CD4-positive, alpha-beta T cell treated with Interleukin-15 for 1 hour (primary cell): Measurements from ENCODE around the gene ZSCAN29.
A peak's percentile ranks its signal among the peaks of the same experiment; 100 is the strongest.
"Not testable (repeated sequence)": the region's sequence is repeated elsewhere in the genome, so short reads cannot be mapped to it uniquely, and the experiment has no call there.

Experiments used
- DNase-seq: peaks from one replicate; pipeline ENCODE4 v3.0.0-alpha.2; 2020

Gene ZSCAN29

DNA sequence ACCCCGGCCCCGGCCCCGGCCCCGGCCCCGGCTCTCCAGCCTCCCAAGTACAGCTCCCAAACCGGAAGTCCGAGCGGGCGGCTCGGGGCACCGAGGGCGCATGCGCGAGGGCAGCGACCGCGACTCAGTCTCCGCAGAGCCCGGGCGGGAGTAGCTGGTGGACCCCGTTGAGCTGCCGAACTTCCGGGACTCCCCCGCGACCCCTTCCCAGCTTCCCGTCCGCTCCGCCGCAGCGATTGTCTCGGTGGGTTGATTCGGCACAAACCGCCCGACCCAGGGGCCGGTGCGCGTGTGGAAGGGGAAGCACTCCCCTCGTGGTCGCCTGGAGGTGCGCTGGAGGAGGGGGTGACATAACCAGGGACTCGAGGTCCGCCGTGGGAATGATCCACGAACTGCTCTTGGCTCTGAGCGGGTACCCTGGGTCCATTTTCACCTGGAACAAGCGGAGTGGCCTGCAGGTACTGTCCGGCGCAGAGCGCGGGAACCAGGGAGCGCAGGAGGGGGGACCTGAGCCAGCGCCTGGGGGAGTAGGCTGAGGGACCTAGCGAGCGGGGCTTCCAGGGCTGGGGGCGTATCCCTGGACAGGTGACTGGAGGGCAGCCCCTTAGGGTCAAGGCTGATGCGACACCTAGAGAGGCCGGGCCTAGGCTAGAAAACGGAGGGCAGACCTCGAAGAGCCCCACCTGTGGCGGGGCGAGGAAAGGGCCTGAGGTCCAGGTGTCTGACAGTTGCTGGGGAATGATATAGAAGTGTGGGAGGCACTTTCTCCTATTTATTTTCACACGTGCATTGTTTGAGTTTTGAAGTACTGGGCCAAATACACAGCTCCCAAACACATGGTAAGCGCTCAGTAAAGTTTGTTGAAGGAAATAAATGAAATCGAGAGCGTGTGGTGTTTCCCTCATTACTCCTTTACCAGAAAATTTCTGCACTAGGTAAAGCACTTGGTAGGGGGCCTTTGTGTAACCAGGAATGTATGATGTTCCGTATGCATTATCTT is at the start of gene ZSCAN29, which contains the start of gene TUBGCP4:
ZSCAN29 (minus strand) TSS at position 69 of the 1,000 bp plus-strand sequence. CDS start 1,130 bp downstream, outside the sequence.
TUBGCP4 (plus strand) TSS at position 127 of the 1,000 bp plus-strand sequence; CDS start at position 381, 254 bp downstream.
- DNase-seq: peak; percentile 80

DNA sequence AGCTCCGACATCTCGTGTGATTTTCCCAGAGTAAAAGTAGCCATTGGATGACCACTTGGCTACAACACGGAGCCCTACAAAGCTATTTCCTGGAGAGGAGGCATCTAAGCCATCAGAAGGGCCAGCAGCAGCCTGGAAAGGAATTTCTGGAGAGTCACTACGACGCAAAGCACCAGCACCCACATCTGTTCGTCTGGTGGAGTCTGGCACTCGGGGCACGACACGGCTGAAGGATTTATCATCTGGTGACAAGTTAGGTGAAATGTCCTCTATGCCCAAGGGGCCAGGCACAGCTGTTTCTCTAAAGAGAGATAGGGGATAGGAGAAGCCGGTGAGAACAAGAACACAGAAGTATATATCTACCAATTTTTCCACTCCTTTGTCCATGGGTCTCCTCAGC is 49.6 kb upstream of the ZSCAN29 start:
- no peak for DNase-seq

DNA sequence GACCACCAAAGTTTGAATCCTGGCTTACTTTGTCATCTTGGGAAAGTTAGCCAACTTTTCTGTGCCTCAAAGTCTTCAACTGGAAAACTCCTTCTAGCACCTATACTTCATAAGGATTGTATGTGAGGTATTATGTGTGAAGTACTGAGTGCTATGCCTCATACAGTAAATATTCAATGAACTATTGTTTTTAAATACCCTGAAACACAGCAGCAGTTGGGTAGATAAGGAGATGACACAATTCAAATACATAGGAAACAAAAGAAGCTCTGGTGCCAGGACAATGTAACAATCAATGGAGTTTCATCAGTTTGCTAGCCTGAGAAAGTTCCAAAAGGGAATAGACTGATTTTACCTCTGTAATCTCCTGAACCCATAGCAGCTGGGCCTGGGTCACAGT is 43.4 kb upstream of the ZSCAN29 start:
- no peak for DNase-seq

DNA sequence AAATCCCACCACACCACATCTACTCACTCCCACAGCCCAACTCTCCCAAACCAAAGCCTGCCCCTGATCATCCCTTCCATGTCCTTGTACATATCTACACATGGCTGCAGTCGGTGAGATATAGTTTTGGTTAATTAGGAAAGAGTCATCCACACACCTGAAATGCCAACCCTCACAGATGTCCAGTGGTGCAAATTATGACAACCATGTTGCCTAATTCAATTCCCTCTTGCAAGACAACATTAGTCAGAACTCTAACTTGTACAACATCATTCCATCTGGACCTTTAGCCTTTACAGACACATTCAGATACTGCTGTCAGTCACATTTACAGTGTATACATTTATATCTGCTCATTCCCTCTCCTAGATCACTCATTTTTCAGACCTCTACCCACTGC is 41.3 kb upstream of the ZSCAN29 start:
- no peak for DNase-seq

DNA sequence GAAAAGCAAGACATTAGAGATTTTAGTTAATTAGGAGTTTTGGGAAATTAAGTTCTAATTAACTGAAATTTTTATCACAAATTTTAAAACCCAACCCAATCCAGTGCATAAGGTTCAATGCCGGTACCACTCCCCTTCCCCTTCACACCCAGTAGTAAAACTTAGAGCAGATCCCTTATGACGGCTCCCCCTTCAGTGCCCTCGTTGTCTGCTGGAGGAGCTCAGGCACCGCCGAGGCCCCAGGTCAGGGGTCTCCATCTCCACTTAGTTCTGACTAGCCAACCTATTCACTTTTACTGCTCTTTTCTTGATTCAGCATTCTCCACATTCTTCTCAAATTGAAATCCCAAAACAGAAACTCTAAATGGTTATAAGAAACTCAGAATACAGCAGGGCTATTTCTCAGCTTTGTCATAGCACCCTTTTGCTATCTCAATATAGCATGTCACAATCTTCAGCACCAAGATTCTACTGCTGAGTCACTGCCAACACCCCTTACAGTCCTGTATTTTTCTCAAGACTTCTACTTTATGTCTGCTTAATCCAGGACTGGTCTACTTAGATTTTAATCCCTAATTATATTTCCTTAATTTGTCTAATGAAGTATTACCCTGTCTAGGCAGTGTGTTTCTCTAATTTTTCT is 39.9 kb upstream of the ZSCAN29 start:
- DNase-seq: no peak

DNA sequence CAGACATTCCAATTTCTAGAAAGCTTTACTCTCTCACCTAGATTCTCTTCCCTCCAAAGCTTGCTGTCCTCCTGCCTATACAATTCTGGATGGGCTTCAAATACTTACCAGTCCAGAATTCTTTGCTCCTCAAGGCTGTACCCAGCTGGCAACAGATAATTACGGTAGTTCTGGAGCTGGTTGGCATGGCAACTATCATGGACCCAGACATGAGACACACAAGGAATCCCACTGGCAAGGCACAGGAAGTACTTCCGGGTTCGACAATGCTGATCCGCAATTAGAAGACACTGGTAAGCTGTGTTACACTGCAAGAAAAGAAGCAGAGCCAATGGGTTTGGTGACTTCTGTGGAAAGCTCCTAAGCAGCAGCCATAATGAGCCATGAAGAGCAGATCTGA is 37.9 kb upstream of the ZSCAN29 start:
- DNase-seq: no peak

DNA sequence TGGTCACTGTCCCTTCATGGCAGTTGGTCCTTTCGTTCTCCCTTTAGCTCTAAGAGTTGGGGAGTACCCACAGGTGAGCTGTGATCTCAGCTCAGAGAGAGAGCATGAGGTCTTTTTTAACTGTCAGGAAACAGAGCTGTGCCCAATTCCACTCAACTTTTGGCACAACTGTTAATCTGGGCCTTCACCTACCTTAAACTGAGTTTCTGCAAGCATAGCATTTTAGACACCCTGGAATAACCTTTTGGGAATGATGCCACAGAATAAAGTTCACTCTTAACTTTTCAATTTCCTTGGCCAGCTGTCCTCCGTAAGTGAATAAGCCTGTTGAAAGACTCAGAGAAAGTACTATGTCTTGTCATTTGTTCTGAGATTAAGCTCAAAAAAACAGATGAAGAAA is 36.0 kb upstream of the ZSCAN29 start:
- DNase-seq: no peak

DNA sequence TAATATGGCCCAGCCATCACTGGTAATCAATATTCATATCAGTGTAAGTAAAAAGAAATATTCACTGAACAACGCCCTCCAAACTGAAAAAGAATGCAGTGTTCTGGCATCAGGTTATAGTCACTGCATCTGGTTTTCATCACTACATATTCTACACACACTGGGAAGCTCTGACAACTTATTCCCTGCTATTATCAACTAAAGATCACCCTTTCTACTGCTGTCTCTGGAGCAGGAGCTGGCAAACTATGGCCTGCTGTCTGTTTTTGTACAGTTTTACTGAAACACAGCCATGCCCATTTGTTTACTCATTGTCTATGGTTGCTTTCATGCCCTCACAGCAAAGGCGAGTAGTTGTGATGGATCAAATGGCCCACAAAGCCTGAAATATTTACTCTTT is 35.3 kb upstream of the ZSCAN29 start:
- no peak for DNase-seq

DNA sequence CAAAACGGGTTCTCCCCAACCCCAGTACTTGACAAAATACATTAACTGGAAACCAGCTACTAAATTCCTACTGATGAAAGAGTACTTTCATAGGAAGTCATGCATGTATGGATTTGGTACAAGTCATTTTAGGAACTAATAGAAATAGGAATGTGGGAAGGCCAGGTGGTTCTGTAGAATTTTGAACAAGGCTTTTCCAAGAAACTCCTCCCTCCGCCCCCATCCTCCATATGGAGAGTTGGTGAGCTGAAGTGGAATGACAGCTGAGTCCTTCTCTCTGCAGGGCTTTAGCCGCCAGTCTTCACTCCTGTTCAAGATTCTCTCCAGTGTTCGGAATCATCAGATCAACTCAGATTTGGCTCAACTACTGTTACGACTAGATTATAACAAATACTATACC is 33.3 kb upstream of the ZSCAN29 start:
- DNase-seq: no peak

DNA sequence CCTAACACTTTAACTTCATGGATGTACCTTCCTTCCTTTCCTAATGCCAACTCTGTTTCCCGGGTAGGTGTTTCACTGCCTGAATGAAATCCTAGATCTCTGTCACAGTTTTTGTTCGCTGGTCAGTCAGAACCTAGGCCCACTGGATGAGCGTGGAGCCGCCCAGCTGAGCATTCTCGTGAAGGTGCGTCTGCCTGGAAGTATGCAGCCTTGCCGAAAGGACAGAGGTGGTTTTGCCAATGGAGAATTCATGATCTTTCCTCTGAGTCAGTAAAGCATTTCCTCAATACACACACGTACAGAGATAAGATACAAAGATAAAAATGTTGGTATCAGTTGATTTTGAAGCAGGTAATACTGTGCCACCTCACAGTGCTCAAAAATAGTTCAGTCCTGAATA is 32.8 kb upstream of the ZSCAN29 start:
- DNase-seq: no peak

DNA sequence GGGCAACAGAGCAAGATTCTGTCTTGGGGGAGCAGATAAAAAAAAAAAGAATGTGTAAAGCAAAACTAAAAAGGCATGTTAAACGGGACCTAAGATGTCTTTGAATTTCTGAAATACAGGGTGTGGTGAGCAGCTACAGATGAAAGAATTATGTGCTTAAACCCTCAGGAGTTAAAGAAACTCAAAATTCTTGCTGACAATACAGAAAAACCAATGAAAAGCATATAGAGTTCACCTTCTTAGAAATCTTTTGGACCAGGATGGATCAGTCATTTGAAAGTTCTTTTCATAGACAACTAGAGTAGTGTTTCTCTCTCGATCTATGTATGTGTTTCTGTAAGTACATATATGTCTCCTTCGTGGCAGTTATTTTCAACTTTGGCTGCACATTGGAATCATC is 31.4 kb upstream of the ZSCAN29 start:
- DNase-seq: no peak

DNA sequence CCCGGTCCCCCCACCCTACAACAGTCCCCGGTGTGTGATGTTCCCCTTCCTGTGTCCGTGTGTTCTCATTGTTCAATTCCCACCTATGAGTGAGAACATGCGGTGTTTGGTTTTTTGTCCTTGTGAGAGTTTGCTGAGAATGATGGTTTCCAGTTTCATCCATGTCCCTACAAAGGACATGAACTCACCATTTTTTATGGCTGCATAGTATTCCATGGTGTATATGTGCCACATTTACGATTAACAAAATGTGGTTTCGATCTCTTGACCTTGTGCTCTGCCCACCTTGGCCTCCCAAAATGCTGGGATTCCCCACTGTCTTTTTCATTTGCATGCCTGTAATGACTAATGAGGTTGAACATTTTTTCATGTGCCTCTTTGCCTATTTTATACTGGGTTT is 22.7 kb upstream of the ZSCAN29 start:
- DNase-seq: not testable (repeated sequence)

DNA sequence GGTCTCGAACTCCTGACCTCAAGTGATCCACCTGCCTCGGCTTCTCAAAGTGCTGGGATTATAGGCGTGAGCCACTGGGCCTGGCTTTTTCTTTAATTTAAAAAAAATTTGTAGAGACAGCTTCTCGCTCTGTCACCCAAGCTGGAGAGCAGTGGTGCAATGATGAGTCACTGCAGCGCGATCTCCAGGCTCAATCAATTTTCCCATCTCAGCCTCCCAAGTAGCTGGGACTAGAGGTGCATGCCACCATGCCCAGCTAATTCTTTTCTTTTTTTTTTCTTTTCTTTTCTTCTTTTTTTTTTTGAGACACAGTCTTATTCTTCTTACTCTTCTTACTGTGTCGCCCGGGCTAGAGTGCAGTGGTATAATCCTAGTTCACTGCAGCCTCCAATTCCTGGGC is 19.9 kb upstream of the ZSCAN29 start:
- no peak for DNase-seq

DNA sequence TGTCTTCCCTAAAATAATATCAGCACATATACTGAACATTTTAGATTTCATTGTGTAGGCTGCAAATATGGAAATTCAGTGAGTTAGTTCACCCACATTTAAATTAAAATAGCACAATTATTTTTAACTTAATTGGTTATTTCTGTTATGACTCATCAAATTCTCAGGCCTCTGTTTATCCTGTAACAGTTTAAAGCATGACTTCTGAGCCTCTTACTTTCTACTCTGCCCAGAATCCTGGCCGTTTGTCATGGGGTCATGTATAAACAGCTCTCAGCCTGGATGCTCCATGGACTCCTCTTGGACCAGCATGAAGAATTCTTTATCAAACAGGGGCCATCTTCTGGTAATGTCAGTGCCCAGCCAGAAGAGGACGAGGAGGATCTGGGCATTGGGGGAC is 12.2 kb upstream of the ZSCAN29 start:
- DNase-seq: no peak

DNA sequence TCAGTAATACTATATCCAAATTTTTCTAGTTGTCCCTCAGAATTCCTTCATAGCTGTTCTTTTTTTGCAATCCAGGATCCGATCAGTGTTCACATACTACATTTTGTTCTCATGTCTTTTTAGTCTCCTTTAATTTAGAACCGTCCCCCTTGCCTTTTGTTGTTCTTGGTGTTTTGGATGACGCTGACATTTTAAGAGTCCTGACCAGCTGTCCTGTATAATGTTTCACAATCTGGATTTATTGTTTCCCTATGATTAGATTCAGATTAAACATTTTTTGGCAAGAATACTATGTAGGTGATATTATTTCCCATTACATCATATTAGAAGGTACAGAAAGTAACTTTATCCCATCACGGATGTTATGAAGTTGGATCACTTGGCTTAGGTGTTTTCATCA is 11.5 kb upstream of the ZSCAN29 start:
- no peak for DNase-seq

DNA sequence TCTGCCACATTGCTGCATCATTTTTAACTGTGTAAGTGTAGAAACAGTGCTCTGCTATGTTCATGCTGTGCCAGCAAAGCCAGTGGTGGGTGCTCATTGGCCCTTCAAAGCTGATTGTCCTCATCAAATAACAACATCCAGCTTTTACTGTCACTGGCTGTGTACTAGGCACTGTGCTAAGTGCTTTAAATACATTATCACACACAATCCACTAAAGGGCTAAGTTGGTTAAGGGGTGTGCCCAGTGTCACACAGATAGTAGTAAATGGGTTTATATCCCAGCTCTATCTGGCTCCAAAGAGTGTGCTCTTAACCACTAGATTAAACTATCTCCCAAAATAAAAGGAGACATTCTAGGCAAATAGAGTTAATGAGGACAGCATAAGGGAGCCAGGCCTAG is 7.8 kb upstream of the ZSCAN29 start:
- DNase-seq: no peak

DNA sequence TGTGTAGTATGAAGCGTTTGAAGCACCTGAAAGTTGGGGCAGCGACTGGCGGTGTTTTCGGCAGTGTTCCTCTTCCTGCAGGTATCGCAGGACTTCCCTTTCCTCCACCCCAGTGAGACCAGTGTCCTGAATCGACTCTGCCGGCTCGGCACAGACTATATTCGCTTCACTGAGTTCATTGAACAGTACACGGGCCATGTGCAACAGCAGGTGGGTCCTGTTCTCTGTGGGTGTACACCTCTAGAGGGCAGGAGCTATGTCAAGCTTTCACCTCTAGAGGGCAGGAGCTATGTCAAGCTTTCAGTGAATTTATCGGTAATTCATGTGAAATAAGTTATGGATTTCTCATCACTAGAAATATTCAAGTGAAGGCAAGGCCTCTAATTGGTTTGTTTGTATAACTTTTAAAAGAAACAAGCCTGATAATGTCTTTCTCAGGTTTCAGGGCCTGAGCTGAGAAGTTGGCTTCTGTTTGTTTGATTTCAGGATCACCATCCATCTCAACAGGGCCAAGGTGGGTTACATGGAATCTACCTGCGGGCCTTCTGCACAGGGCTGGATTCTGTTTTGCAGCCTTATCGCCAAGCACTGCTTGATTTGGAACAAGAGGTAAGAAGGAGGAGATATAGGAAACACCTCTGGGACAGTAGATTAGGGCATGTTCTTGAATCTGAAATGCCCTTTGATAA is 5.3 kb upstream of the ZSCAN29 start:
- peak; percentile 18 for DNase-seq

DNA sequence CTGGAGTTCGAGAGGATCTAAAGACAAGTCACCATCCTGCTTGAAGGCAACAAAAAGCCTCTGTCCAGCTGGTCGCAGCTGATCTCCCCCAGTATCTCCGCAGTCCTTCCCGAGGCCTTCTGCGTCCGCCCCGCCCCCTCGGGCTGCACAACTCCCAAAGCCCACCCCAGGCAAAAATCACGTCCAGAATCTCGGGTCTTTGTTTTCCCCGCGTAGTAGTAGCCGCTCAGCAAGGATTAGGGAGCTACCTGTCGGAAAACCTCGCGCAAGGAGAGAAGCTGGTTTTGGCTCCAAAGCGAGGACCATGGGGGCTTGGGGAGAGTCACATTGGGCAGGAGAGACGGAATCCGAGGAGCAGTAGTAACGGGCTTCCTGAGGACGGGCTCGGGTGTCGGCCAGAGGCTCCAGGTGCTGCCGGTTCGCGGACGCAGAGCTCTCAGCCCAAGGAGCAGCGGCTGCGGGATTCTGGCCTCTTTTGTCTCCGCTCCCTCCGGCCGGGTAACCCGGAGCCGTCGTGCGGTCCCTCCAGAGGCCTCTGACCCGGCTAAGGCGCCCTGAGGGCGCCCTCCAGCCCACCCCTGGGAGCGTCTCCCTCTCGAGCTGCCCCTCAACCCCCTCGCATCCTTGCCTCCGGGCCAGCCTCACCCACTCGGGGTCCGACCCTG is 401 bp downstream of the ZSCAN29 start:
- DNase-seq: no peak

DNA sequence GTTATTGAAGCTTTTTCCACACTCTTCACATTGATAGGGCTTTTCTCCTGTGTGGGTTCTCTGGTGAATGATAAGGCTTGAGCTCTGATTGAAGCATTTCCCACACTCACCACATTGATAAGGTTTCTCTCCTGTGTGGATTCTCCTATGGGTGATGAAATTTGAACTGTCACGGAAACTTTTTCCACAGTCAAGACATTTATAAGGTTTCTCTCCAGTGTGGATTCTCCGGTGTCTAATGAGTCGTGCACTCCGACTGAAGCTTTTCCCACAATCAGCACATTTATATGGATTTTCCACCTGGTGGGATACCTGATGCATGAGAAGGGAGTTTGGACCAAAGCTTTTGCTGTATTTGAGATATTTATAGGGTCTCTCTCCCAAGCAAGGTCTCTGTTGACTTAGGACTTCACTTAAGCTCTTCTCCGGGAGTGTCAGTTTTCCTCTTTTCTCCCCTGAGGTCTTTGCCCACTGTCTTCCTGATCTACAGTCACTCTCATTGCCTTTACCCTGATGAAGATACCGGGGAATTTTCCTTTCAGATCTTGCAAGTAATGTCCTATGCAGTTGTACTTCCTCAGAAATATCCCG is 9.4 kb downstream of the ZSCAN29 start:
- DNase-seq: no peak

DNA sequence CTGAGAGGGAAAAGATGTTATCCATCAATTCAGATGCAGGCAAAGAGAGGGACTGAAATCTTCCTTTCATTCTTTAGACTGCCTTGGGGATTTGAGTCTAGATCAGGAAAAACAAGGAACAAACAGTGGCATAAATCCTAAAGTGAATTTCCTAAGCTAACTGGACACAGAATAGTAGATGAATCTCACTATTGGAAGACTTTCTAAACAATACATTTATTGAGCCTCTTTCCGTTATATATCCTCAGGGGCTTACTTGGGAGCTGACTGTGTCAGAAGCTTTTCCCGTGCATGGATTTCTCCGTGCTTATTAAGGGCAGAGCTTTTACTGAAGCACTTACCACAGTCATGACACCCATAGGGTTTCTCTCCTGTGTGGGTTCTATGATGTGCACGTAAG is 10.0 kb downstream of the ZSCAN29 start:
- no peak for DNase-seq

DNA sequence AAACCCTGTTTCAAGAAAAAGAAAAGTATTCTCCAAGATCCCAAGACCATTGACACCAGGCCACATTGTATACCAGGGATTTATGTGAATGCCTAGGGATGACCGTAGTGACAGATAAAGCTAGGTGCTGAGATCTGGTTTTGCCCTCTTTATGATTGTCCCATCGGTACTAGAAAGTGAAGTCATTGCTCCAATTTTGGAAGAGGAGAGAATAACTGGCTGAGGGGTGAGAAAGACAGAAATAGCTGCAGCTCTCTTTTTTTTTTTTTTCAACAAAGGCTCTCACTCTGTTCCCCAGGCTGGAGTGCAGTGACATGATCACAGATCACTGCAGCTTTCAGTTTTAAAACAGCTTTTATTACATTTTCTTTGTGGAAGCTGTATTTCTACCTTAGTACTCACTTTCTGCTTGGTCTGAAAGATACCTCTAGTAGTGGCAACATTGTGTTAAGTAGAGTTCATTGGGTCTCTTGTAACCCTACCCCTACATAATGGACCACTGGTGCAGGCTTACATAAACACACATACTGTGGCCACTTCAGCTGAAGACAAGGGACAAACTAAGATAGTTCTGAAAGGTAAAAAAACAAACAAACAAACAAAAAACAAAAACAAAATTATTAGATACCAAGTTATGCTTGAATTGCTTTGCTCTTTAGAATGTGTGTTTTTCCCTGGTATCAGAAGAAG is 18.0 kb downstream of the ZSCAN29 start:
- no peak for DNase-seq

DNA sequence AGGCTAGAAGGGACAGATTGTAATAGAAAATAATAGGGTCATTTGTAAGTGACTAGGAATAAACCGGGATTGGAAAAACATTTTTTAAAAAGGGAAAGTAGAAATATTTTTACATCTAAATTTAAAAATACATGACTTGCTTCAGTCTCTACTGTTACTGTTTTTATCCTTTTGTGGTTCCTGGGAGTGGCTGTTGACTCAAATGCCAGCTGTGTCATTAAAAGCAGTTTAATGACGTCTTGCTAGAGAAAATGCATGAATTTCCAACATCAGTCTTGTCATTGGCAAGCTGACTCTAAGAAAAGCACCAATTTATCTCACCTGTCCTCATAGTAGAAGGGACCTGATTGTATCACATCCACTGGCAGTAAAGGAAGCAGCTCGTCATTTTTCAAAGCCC is 23.7 kb downstream of the ZSCAN29 start:
- no peak for DNase-seq
